K562 (cell line): ENCODE data around the gene CNTN4. TPM values are rescaled to one million over a fixed set of nuclear protein-coding genes. Genes with fewer than 3 reads are reported as not detected.

Experiments used
- ATAC-seq: fragments of 200-7000 bp; cut with Tn5 transposase; 3 replicates; pipeline ENCODE4 v1.9.1; 2020; ENCODE audit warnings: moderate library complexity
- BruUV-seq: library from RNA; stranded (reverse); fragments of 400-500 nt; replicated peaks from 2 replicates; lab custom pipeline; 2021; lab: Mats Ljungman, UMichigan
- CTCF ChIA-PET: fragments of 300-600 bp; formaldehyde crosslinking; extraction: SDS; loops from one replicate; lab custom pipeline; 2021; ENCODE audit warnings: low intra/inter-chr PET ratio; lab: Yijun Ruan, JAX
- POLR2A ChIA-PET: fragments of 300-600, 350-650 bp; sonication (Branson Sonifier 250); formaldehyde crosslinking; extraction: SDS; loops from one replicate; lab custom pipeline; 2021; ENCODE audit warnings: antibody characterized with exemption, inconsistent platforms; lab: Yijun Ruan, JAX
- DNase-seq, 4 experiments: peaks; one replicate each; pipeline versions ENCODE4 v3.0.0 to v3.0.0-alpha.2; 2011 to 2018; ENCODE audit warnings: low spot score in 3 of 4, mixed read lengths in 3 of 4; ENCODE audit errors: extremely low read depth in 1 of 4
- FAIRE-seq: peaks from 2 replicates; lab custom pipeline; 2011; peaks lifted over from hg19 to GRCh38; lab: Jason Lieb, UNC
- H2AFZ ChIP-seq: 2 replicates; pipeline ENCODE4 v1.6.0; 2011; ENCODE audit warnings: low read depth, low read length, control low read depth, inconsistent platforms
- H3K27ac ChIP-seq: fragments of 200-600 bp; 3 replicates; pipeline ENCODE4 v1.8.0; 2011; ENCODE audit warnings: low read depth, mild to moderate bottlenecking, control low read depth, inconsistent platforms, low read length, moderate library complexity, mixed read lengths; ENCODE audit errors: extremely low read depth
- H3K27me3 ChIP-seq, 2 experiments: fragments of 300-600 bp in 1 of 2; 2 replicates in 1 of 2; 3 replicates in 1 of 2; pipeline versions ENCODE4 v1.6.0 to v1.8.0; 2011; ENCODE audit warnings: inconsistent platforms in 2 of 2, low read length in 2 of 2, mild to moderate bottlenecking in 1 of 2, mixed read lengths in 1 of 2, moderate library complexity in 1 of 2; ENCODE audit not compliant: control insufficient read depth in 2 of 2, insufficient read depth in 2 of 2
- H3K36me3 ChIP-seq: fragments of 300-600 bp; 3 replicates; pipeline ENCODE4 v1.8.0; 2011; ENCODE audit warnings: mild to moderate bottlenecking, low read length, inconsistent platforms; ENCODE audit not compliant: control insufficient read depth, insufficient read depth
- H3K4me1 ChIP-seq, 2 experiments: fragments of 200-600 bp in 1 of 2; replicated peaks in 1 of 2; 2 replicates in 1 of 2; 3 replicates in 1 of 2; pipeline versions ENCODE4 v1.5.1 to v1.8.0; 2011; ENCODE audit warnings: inconsistent platforms in 2 of 2, low read length in 2 of 2, mild to moderate bottlenecking in 1 of 2, mixed read lengths in 1 of 2, moderate library complexity in 1 of 2; ENCODE audit not compliant: control insufficient read depth in 2 of 2, insufficient read depth in 2 of 2
- H3K4me2 ChIP-seq: 2 replicates; pipeline ENCODE4 v1.6.1; 2011; ENCODE audit warnings: low read length, control low read depth, inconsistent platforms, mixed read lengths; ENCODE audit not compliant: insufficient read depth
- H3K4me3 ChIP-seq: fragments of 200-600 bp; sonication (generic), shearing (Covaris generic); 2 replicates; pipeline ENCODE4 v1.5.1; 2016; ENCODE audit warnings: control low read depth, inconsistent platforms
- H3K79me2 ChIP-seq: fragments of 200-600 bp; 3 replicates; pipeline ENCODE4 v1.8.0; 2011; ENCODE audit warnings: low read length, inconsistent platforms; ENCODE audit not compliant: control insufficient read depth, insufficient read depth
- H3K9ac ChIP-seq, 2 experiments: 2 replicates each; pipeline versions ENCODE4 v1.6.0 to v1.6.1; 2011; ENCODE audit warnings: low read depth in 2 of 2, low read length in 2 of 2, control low read depth in 1 of 2, inconsistent platforms in 1 of 2, mild to moderate bottlenecking in 1 of 2, mixed read lengths in 1 of 2; ENCODE audit not compliant: insufficient read depth in 1 of 2
- H3K9me1 ChIP-seq: one replicate; pipeline ENCODE4 v1.6.0; 2011; ENCODE audit warnings: inconsistent platforms, mild to moderate bottlenecking, low read length, moderate library complexity; ENCODE audit not compliant: control insufficient read depth, insufficient read depth
- H3K9me3 ChIP-seq: replicated peaks from 2 replicates; pipeline ENCODE4 v1.5.1; 2011; ENCODE audit warnings: low read depth, low read length, inconsistent platforms; ENCODE audit not compliant: control insufficient read depth, insufficient read depth
- H4K20me1 ChIP-seq: replicated peaks from 2 replicates; pipeline ENCODE4 v1.6.1; 2011; ENCODE audit warnings: low read length, inconsistent platforms, mixed read lengths; ENCODE audit not compliant: control insufficient read depth, insufficient read depth
- ASH1L ChIP-seq: fragments of 450-650 bp; IDR thresholded peaks from 2 replicates; pipeline ENCODE4 v1.6.1; 2018; ENCODE audit warnings: borderline replicate concordance, mild to moderate bottlenecking, low read depth; ENCODE audit not compliant: partially characterized antibody
- CBFA2T2 ChIP-seq: fragments of 450-650 bp; conservative IDR thresholded peaks from 2 replicates; pipeline ENCODE4 v1.6.1; 2017; ENCODE audit warnings: mild to moderate bottlenecking
- CHD1 ChIP-seq: fragments of 200-600 bp; sonication (generic); IDR thresholded peaks from one replicate; pipeline ENCODE4 v1.6.1; 2012; ENCODE audit warnings: mild to moderate bottlenecking, moderate library complexity, low read length, inconsistent platforms
- DIDO1 ChIP-seq: fragments of 450-650 bp; IDR thresholded peaks from 2 replicates; pipeline ENCODE4 v1.6.1; 2016; ENCODE audit warnings: low read depth, missing biosample characterization, missing genetic modification characterization
- EP300 ChIP-seq: IDR thresholded peaks from 2 replicates; pipeline ENCODE4 v1.6.1; 2012; ENCODE audit warnings: low read length, improper control_type of control experiment
- ETV6 ChIP-seq, 3 experiments: fragments of 150-350 bp in 1 of 3; sonication (generic) in 1 of 3; formaldehyde crosslinking in 1 of 3; IDR thresholded peaks; 2 replicates each; pipeline versions ENCODE4 v1.6.1 to v1.8.0; 2014 to 2022; ENCODE audit warnings: borderline replicate concordance in 2 of 3, low read depth in 2 of 3, antibody characterized with exemption in 1 of 3, low read length in 1 of 3, mild to moderate bottlenecking in 1 of 3, missing genetic modification reagents in 1 of 3
- JUND ChIP-seq, 2 experiments: IDR thresholded peaks; 2 replicates in 1 of 2; 3 replicates in 1 of 2; pipeline ENCODE4 v1.6.1; 2011; ENCODE audit warnings: borderline replicate concordance in 2 of 2, low read depth in 2 of 2, low read length in 2 of 2, improper control_type of control experiment in 1 of 2, missing biosample characterization in 1 of 2, missing genetic modification characterization in 1 of 2, missing genetic modification reagents in 1 of 2
- POLR2A ChIP-seq: fragments of 450-650 bp; conservative IDR thresholded peaks from 2 replicates; pipeline ENCODE4 v1.6.1; 2016
- STAT5A ChIP-seq: IDR thresholded peaks from 2 replicates; pipeline ENCODE4 v1.6.1; 2012; ENCODE audit warnings: low read length, inconsistent platforms, borderline replicate concordance
- USF1 ChIP-seq: sonication (generic); formaldehyde crosslinking; IDR thresholded peaks from 2 replicates; pipeline ENCODE4 v1.9.0; 2022; ENCODE audit warnings: mild to moderate bottlenecking, missing genetic modification reagents
- XRCC3 ChIP-seq: fragments of 450-650 bp; IDR thresholded peaks from 2 replicates; pipeline ENCODE4 v1.6.1; 2017; ENCODE audit warnings: mild to moderate bottlenecking, moderate library complexity
- ZNF217 ChIP-seq: sonication (generic); formaldehyde crosslinking; IDR thresholded peaks from 2 replicates; pipeline ENCODE4 v1.8.0; 2022; ENCODE audit warnings: mild to moderate bottlenecking, missing genetic modification reagents
- ZNF277 ChIP-seq: fragments of 250-450 bp; sonication (Bioruptor Pico); IDR thresholded peaks from 2 replicates; pipeline ENCODE4 v1.8.0; 2022; ENCODE audit warnings: inconsistent platforms, mild to moderate bottlenecking, moderate library complexity, borderline replicate concordance
- ZNF584 ChIP-seq: fragments of 200-800 bp; sonication (Bioruptor generic); IDR thresholded peaks from 2 replicates; pipeline ENCODE4 v1.6.1; 2016; ENCODE audit warnings: low read depth, mild to moderate bottlenecking, missing genetic modification characterization, missing compliant biosample characterization
- WGBS: fragments of 100-300 bp; shearing (Covaris generic); methylation state at CpG from one replicate; pipeline ENCODE4 v1.1.6; 2016; ENCODE audit warnings: low coverage, mixed read lengths; ENCODE audit not compliant: insufficient coverage; ENCODE audit errors: missing lambda C conversion rate; 5-methylcytosine and 5-hydroxymethylcytosine counted together
- in situ Hi-C: fragments of 300-500 bp; cut with MboI; formaldehyde crosslinking; loops from 4 replicates; pipeline ENCODE4 v1.15.0; 2018; ENCODE audit warnings: inconsistent platforms, mixed read lengths
- intact Hi-C: fragments of 100-400 bp; cut with micrococcal nuclease; formaldehyde crosslinking; loops from 2 replicates; pipeline ENCODE4 v1.14.2; 2022
- polyA plus RNA-seq, 8 experiments: library from polyadenylated mRNA; depleted of rRNA in 4 of 8; stranded (reverse) in 5 of 8; unstranded in 3 of 8; fragments of >200 nt; fragmentation: Nextera tagmentation in 2 of 8; fragmentation: Illumina TruSeq in 1 of 8; extraction: Ambion mirVana in 2 of 8; extraction: Trizol in 1 of 8; gene quantifications; 2 replicates each; pipeline versions ENCODE4 v1.2.1 to v1.2.3, GENCODE V29; 2011 to 2014; ENCODE audit warnings: inconsistent platforms in 1 of 8, missing spikeins in 1 of 8
- total RNA-seq, 7 experiments: library from RNA; depleted of rRNA in 6 of 7; stranded (reverse); fragments of >200 nt in 6 of 7; fragmentation: Illumina TruSeq in 2 of 7; extraction: Trizol in 2 of 7; gene quantifications; 2 replicates each; pipeline versions ENCODE4 v1.2.1 to v1.2.3, GENCODE V29; 2011 to 2021; ENCODE audit warnings: low replicate concordance in 1 of 7
- TF ChIP-seq, protein P1 (sequence below): fragments of 450-650 bp; conservative IDR thresholded peaks from 2 replicates; pipeline ENCODE4 v1.6.1; 2016; ENCODE audit warnings: missing genetic modification characterization, low read depth, mild to moderate bottlenecking, control low read depth, missing compliant biosample characterization
- TF ChIP-seq, protein P2 (sequence below), 3 experiments: IDR thresholded peaks in 2 of 3; conservative IDR thresholded peaks in 1 of 3; 2 replicates each; pipeline ENCODE4 v1.5.1; 2011 to 2012; ENCODE audit warnings: low read length in 3 of 3, mild to moderate bottlenecking in 3 of 3, control low read depth in 2 of 3, improper control_type of control experiment in 1 of 3, inconsistent platforms in 1 of 3, low read depth in 1 of 3, mixed read lengths in 1 of 3, moderate library complexity in 1 of 3; ENCODE audit not compliant: insufficient read depth in 2 of 3

The CNTN4 gene
- total and polyA plus RNA-seq, 9 of the 15 experiments (the other 6 are each of a cell fraction or from before 2014, with no cell fraction given) = not detected

GRCh38 chr3:2156244-2156847, 57.7 kb downstream of the CNTN4 start:
- DNase-seq = peak; percentile 47 to 67 (median 58)
- H3K9me3 ChIP-seq = no peaks in the 10 kb centered on the region
- ChIA-PET CTCF (no interaction called here), POLR2A (no interaction called here)
- intact Hi-C loops (loop anchor here (10.0 kb wide), 2 partner anchors 1252 to 1522 kb away; no protein-coding TSS in a partner anchor), in situ Hi-C loops (no loop called here)
- no peaks in the 10 kb centered on the region for H4K20me1 ChIP-seq
- no peak overlapping the region for H3K27ac ChIP-seq
- FAIRE-seq = peak; percentile 58
- peak; percentile 78 for ATAC-seq
- 5% methylated on average over 19 of the region's 19 CpGs for WGBS
- no peak overlapping the region for H3K9ac ChIP-seq
- H2AFZ ChIP-seq = no peak overlapping the region
- no peaks in the 10 kb centered on the region for H3K36me3 ChIP-seq
- no peak overlapping the region for H3K4me2 ChIP-seq
- H3K79me2 ChIP-seq = no peaks in the 10 kb centered on the region
- H3K27me3 ChIP-seq = no peaks in the 10 kb centered on the region
- no peaks in the 10 kb centered on the region for H3K9me1 ChIP-seq
- no peak overlapping the region for H3K4me3 ChIP-seq
- H3K4me1 ChIP-seq = no peaks in the 10 kb centered on the region
- no TSS peak for BruUV-seq
- TF ChIP-seq ZNF277 (CRISPR knock-in tag) = no peak
- TF ChIP-seq, protein P1, sequence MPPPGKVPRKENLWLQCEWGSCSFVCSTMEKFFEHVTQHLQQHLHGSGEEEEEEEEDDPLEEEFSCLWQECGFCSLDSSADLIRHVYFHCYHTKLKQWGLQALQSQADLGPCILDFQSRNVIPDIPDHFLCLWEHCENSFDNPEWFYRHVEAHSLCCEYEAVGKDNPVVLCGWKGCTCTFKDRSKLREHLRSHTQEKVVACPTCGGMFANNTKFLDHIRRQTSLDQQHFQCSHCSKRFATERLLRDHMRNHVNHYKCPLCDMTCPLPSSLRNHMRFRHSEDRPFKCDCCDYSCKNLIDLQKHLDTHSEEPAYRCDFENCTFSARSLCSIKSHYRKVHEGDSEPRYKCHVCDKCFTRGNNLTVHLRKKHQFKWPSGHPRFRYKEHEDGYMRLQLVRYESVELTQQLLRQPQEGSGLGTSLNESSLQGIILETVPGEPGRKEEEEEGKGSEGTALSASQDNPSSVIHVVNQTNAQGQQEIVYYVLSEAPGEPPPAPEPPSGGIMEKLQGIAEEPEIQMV (tag) = no peak
- TF ChIP-seq STAT5A = no peak
- TF ChIP-seq, protein P2, sequence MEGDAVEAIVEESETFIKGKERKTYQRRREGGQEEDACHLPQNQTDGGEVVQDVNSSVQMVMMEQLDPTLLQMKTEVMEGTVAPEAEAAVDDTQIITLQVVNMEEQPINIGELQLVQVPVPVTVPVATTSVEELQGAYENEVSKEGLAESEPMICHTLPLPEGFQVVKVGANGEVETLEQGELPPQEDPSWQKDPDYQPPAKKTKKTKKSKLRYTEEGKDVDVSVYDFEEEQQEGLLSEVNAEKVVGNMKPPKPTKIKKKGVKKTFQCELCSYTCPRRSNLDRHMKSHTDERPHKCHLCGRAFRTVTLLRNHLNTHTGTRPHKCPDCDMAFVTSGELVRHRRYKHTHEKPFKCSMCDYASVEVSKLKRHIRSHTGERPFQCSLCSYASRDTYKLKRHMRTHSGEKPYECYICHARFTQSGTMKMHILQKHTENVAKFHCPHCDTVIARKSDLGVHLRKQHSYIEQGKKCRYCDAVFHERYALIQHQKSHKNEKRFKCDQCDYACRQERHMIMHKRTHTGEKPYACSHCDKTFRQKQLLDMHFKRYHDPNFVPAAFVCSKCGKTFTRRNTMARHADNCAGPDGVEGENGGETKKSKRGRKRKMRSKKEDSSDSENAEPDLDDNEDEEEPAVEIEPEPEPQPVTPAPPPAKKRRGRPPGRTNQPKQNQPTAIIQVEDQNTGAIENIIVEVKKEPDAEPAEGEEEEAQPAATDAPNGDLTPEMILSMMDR (IDR thresholded peaks at IDR 0.05 in 2 of 3, conservative IDR thresholded peaks at IDR 0.05 in 1 of 3; ENCODE audit: insufficient read depth in 2 of 3, low read depth in 1 of 3, low read length in 3 of 3) = peak; percentile 51 to 77 (median 52)
- no peak for TF ChIP-seq ZNF217 (CRISPR knock-in tag)
- TF ChIP-seq CHD1 = no peak
- no peak for TF ChIP-seq USF1 (CRISPR knock-in tag)
- no peak for TF ChIP-seq JUND (IDR thresholded peaks at IDR 0.05; ENCODE audit: borderline replicate concordance, low read depth, low read length)
- TF ChIP-seq JUND (tag; IDR thresholded peaks at IDR 0.05; ENCODE audit: borderline replicate concordance, low read depth, low read length) = no peak
- TF ChIP-seq POLR2A = no peak
- TF ChIP-seq EP300 = no peak
- TF ChIP-seq ETV6 (IDR thresholded peaks at IDR 0.05; ENCODE audit: borderline replicate concordance in 1 of 2, low read depth in 2 of 2, low read length in 1 of 2) = no peak
- no peak for TF ChIP-seq ETV6 (CRISPR knock-in tag; IDR thresholded peaks at IDR 0.05; ENCODE audit: borderline replicate concordance)
- TF ChIP-seq CBFA2T2 = no peak
- TF ChIP-seq XRCC3 = no peak
- no peak for TF ChIP-seq DIDO1 (tag)
- TF ChIP-seq ZNF584 (CRISPR knock-in tag) = no peak
- no peak for TF ChIP-seq ASH1L
